HepG2 (cell line): Measurements from ENCODE around the gene CLDN9. TPM values are rescaled to one million over a fixed set of nuclear protein-coding genes. Genes with fewer than 3 reads are reported as not detected.

ENCODE experiments used
- BORCS8-MEF2B ChIP-seq: sonication (generic); formaldehyde crosslinking; IDR thresholded peaks from 2 replicates; pipeline ENCODE4 v1.8.0; 2022; ENCODE audit warnings: mild to moderate bottlenecking, missing genetic modification reagents
- CEBPB ChIP-seq: IDR thresholded peaks from 2 replicates; pipeline ENCODE4 v1.6.1; 2011; ENCODE audit warnings: low read depth, low read length, improper control_type of control experiment, borderline replicate concordance
- GLMP ChIP-seq: sonication (generic); formaldehyde crosslinking; IDR thresholded peaks from 2 replicates; pipeline ENCODE4 v1.9.0; 2021; ENCODE audit warnings: missing genetic modification reagents, mild to moderate bottlenecking, borderline replicate concordance
- NCOR1 ChIP-seq: fragments of 200-600 bp; sonication (generic); IDR thresholded peaks from 2 replicates; pipeline ENCODE4 v1.7.0; 2017; ENCODE audit warnings: antibody characterized with exemption, low read length, borderline replicate concordance
- NFYB ChIP-seq: sonication (generic); formaldehyde crosslinking; IDR thresholded peaks from 2 replicates; pipeline ENCODE4 v1.4.0; 2020; ENCODE audit warnings: missing genetic modification reagents
- SATB2 ChIP-seq: sonication (generic); formaldehyde crosslinking; IDR thresholded peaks from 2 replicates; pipeline ENCODE4 v1.5.0; 2020; ENCODE audit warnings: missing genetic modification reagents
- TBX2 ChIP-seq: sonication (generic); formaldehyde crosslinking; IDR thresholded peaks from 2 replicates; pipeline ENCODE4 v1.5.0; 2020; ENCODE audit warnings: missing genetic modification reagents, mild to moderate bottlenecking, borderline replicate concordance
- YY1 ChIP-seq: IDR thresholded peaks from 2 replicates; pipeline ENCODE4 v1.6.1; 2011; ENCODE audit warnings: low read length, low read depth, moderate library complexity, mild to moderate bottlenecking; ENCODE audit not compliant: insufficient read depth, insufficient replicate concordance
- ZHX2 ChIP-seq, 2 experiments: sonication (generic) in 1 of 2; formaldehyde crosslinking in 1 of 2; IDR thresholded peaks; 2 replicates each; pipeline versions ENCODE4 v1.6.1 to v1.9.0; 2014 to 2022; ENCODE audit warnings: antibody characterized with exemption in 1 of 2, borderline replicate concordance in 1 of 2, inconsistent platforms in 1 of 2, low read depth in 1 of 2, missing genetic modification reagents in 1 of 2
- ZKSCAN1 ChIP-seq: fragments of 150-350 bp; IDR thresholded peaks from 2 replicates; pipeline ENCODE4 v1.6.1; 2014; ENCODE audit warnings: low read length
- ZNF556 ChIP-seq: sonication (generic); formaldehyde crosslinking; IDR thresholded peaks from 2 replicates; pipeline ENCODE4 v1.4.0; 2020; ENCODE audit warnings: mild to moderate bottlenecking, missing genetic modification reagents, borderline replicate concordance
- ZNF558 ChIP-seq: sonication (generic); formaldehyde crosslinking; IDR thresholded peaks from 2 replicates; pipeline ENCODE4 v1.9.0; 2022; ENCODE audit warnings: mild to moderate bottlenecking, missing genetic modification reagents, borderline replicate concordance
- ZNF616 ChIP-seq: sonication (generic); formaldehyde crosslinking; IDR thresholded peaks from 2 replicates; pipeline ENCODE4 v1.5.0; 2020; ENCODE audit warnings: low read depth, mild to moderate bottlenecking, missing genetic modification reagents
- ZNF782 ChIP-seq: sonication (generic); formaldehyde crosslinking; IDR thresholded peaks from 2 replicates; pipeline ENCODE4 v1.4.0; 2020; ENCODE audit warnings: missing genetic modification reagents, mild to moderate bottlenecking, borderline replicate concordance
- ZNF800 ChIP-seq: sonication (generic); formaldehyde crosslinking; IDR thresholded peaks from 2 replicates; pipeline ENCODE4 v1.4.0; 2020; ENCODE audit warnings: missing genetic modification reagents
- ZSCAN31 ChIP-seq: sonication (generic); formaldehyde crosslinking; IDR thresholded peaks from 2 replicates; pipeline ENCODE4 v1.5.0; 2020; ENCODE audit warnings: low read depth, mild to moderate bottlenecking, missing genetic modification reagents
- polyA plus RNA-seq, 8 experiments: library from polyadenylated mRNA; depleted of rRNA in 3 of 8; stranded (reverse) in 7 of 8; unstranded in 1 of 8; fragments of >200 nt; fragmentation: Illumina TruSeq in 4 of 8; extraction: Trizol in 4 of 8; gene quantifications; 2 replicates each; pipeline versions ENCODE4 v1.2.1 to v1.2.3, GENCODE V29; 2011 to 2016; ENCODE audit warnings: low read depth in 4 of 8, missing spikeins in 1 of 8, mixed read lengths in 1 of 8; ENCODE audit not compliant: insufficient read depth in 1 of 8
- total RNA-seq, 5 experiments: library from RNA; depleted of rRNA; stranded (reverse); fragments of >200 nt; fragmentation: Illumina TruSeq; extraction: Trizol; gene quantifications; 2 replicates each; pipeline ENCODE4 v1.2.3, GENCODE V29; 2016; ENCODE audit warnings: low read depth in 1 of 5
- TF ChIP-seq, protein P1 (sequence below): sonication (generic); formaldehyde crosslinking; IDR thresholded peaks from 2 replicates; pipeline ENCODE4 v1.4.0; 2020; ENCODE audit warnings: mild to moderate bottlenecking, missing genetic modification reagents

Gene CLDN9
- total and polyA plus RNA-seq, 2 of the 13 experiments (the other 11 are each of a cell fraction or from before 2014, with no cell fraction given) = 0.15 to 0.26 TPM

GRCh38 chr16:2981177-2981898 is 31.4 kb upstream of the CLDN9 start (continued):
- TF ChIP-seq CEBPB (no peak), SATB2 (CRISPR knock-in tag) (no peak), ZNF782 (CRISPR knock-in tag) (no peak), YY1 (peak; percentile 59), ZNF800 (CRISPR knock-in tag) (0 out of 2 replicates have a peak, but pooled peaks have one; percentile 1), GLMP (CRISPR knock-in tag) (no peak), NCOR1 (peak; percentile 25; the same call in 1 of the 2 replicates), ZNF556 (CRISPR knock-in tag) (no peak), ZSCAN31 (CRISPR knock-in tag) (peak; percentile 25; the same call in 1 of the 2 replicates), ZNF616 (CRISPR knock-in tag) (no peak), ZNF558 (CRISPR knock-in tag) (no peak), TBX2 (no peak; the same call in 1 of the 2 replicates), NFYB (CRISPR knock-in tag) (peak; percentile 51; the same call in 1 of the 2 replicates), ZKSCAN1 (no peak), BORCS8-MEF2B (CRISPR knock-in tag) (no peak), ZHX2 (IDR thresholded peaks at IDR 0.05; ENCODE audit: low read depth) (no peak), ZHX2 (CRISPR knock-in tag; IDR thresholded peaks at IDR 0.05; ENCODE audit: borderline replicate concordance) (no peak)
- TF ChIP-seq, protein P1, sequence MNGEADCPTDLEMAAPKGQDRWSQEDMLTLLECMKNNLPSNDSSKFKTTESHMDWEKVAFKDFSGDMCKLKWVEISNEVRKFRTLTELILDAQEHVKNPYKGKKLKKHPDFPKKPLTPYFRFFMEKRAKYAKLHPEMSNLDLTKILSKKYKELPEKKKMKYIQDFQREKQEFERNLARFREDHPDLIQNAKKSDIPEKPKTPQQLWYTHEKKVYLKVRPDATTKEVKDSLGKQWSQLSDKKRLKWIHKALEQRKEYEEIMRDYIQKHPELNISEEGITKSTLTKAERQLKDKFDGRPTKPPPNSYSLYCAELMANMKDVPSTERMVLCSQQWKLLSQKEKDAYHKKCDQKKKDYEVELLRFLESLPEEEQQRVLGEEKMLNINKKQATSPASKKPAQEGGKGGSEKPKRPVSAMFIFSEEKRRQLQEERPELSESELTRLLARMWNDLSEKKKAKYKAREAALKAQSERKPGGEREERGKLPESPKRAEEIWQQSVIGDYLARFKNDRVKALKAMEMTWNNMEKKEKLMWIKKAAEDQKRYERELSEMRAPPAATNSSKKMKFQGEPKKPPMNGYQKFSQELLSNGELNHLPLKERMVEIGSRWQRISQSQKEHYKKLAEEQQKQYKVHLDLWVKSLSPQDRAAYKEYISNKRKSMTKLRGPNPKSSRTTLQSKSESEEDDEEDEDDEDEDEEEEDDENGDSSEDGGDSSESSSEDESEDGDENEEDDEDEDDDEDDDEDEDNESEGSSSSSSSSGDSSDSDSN (CRISPR knock-in tag) = peak; percentile 54; the same call in 1 of the 2 replicates
